GM19395 (cell line): ENCODE data around the gene PRM3.

ENCODE experiments used
- ATAC-seq: cut with Tn5 transposase; IDR thresholded peaks from one replicate; pipeline ENCODE4 v1.9.1; 2021; ENCODE audit warnings: mild to moderate bottlenecking, moderate library complexity; ENCODE audit not compliant: unreplicated experiment

PRM3 gene

DNA sequence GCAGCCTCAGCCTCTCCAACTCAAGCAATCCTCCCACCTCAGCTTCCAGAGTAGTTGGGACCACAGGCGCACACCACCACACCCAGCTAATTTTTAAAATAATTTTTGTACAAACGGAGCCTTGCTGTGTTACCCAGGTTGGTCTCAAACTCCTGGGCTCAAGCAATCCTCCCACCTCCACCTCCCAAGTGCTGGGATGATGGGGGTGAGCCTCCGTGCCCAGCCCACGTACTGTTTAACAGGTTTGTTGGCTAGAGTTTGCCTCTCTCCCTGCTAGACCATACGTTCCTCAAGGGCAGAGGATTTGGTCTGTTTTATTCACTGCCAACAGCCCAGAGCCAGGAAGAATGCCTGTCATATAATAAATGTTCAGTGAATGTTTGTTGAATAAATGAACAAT lies 44.0 kb downstream of the PRM3 start:
- ATAC-seq, result no peak

DNA sequence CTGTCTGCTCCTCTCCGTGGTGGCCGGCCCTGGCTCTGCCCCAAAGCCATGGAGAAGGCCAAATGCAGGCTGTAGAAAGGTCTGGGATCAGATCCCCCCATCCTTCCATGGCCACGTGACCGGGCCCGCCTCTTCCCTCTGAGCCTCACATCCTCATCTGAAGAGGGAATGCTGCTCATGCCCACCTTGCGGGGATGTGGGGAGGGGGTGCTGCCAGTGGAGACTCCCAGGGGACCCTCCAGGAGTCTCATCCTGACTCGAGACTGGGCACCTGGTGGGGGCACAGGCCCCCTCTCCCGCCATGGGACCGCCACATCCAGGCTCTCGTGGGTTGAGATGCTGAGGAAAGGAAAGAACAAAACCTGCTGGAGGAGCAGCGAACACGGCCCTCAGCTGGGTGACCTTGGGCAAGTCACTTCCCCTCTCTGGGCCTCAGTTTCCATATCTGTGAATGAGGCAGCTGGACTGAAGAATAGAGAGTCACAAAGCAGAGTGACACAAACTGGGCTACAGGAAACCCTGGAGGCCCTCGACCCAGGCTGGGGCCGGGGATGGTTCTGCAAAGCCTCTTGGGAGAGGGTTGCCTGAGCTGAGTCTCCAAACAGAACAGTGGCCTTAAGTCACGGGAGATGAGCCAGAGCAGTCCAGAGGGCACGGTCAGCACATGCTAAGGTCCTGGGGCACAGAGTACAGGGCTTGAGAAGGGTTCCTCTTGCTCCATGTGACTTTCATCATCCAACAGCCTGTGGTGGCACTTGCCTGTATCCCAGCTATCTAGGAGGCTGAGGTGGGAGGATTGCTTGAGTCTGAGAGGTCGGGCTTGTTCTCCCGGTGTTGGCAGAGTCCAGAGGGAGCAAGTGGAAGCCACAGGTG lies 47.5 kb downstream of the PRM3 start:
- no peak for ATAC-seq

DNA sequence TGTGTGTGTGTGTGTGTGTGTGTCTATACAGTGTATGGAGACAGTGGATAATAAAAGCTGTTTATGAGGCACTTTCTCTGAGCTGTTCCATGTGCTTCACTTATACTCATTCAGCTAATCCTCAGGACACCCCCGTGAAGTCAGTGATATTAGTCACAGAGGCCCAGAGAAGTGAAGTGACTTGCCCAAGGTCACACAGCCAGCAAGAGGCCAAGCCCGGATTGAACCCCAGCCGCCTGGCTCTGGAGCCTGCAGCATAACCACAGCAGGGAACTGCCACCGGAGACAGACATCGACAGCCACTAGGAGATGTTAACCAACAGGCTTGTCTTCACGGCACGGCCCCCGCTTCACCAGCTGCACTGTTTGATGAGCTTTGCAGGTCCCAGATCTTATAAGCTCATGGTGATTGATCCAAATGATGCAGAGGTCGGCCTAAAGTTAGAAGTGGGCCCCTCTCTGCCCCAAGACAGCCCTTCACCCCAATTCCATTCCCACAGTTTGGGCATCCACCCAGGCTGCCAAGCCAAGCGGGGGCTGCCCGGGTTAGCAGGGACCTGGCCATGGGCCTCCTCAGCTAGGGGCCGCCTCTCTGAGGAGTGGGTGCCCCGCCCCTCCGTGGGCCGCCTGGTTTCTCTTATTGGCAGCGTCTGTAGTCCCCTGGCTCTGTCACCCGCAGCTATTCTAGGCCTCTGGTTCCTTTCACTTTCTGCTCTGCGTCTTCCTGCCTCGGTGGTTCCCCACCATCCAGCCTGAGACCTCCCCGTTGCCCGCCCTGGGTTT lies 48.3 kb downstream of the PRM3 start:
- peak; percentile 88 for ATAC-seq

DNA sequence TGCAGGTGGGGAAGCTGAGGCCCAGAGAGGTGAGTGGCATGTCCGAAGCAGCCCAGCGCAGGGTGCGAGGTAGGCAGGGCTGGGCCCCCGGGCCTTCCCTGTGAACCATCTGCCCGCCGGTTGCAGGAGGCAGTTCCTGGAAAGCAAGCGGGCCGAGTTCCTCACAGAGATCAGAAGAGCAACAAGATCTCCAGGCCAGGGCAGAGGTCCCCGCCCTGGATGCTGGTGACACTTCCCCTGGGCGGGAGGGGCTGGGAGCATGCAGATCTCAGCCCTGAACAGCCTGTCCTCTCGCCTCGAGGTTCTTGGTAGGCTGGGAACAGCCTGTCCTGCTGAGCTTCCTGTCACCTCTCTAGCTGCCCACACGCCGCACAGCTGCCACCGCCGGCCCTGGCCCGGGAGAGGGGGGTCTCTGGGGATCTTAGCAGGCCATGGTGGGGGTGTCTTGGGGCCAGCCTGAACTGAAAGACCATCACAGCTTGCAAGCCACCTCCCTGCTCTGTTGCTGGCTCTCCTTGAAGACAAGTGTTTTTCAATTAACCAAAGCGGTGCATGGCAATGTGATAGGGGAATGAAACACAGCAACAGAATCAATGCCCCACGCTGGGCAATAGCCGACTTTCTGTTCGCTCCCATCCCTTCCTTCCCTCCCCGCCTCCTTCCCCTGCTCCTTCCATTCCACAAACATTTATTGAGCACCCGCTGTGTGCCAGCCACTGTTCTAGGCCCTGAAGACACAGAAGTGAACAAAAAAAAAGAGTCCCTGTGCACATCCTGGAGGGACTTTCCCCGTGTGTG lies 49.1 kb downstream of the PRM3 start:
- peak; percentile 42 for ATAC-seq
